GM19193 (cell line): ENCODE measurements around the gene GRIP1.

Experiments used
- POLR2A ChIP-seq: IDR thresholded peaks from 4 replicates; pipeline ENCODE4 v1.6.1; 2011; ENCODE audit not compliant: insufficient read depth, insufficient read length; ENCODE audit errors: extremely low read depth

Gene GRIP1

GRCh38 chr12:66674495-66675122 lies 4.3 kb downstream of the GRIP1 start:
- no peak for TF ChIP-seq POLR2A

GRCh38 chr12:66669541-66669940 lies 9.3 kb downstream of the GRIP1 start:
- TF ChIP-seq POLR2A, result no peak

- TF ChIP-seq POLR2A, result no peak
These were observed 10.6 kb downstream of the GRIP1 start for GRCh38 chr12:66668311-66668710.

GRCh38 chr12:66667906-66668305 lies 11.0 kb downstream of the GRIP1 start:
- TF ChIP-seq POLR2A, result no peak

- TF ChIP-seq POLR2A, result no peak
These were observed 12.4 kb downstream of the GRIP1 start for GRCh38 chr12:66666481-66666880.

- no peak for TF ChIP-seq POLR2A
These were observed 13.4 kb downstream of the GRIP1 start for GRCh38 chr12:66665435-66665985.

GRCh38 chr12:66664076-66664475 lies 14.8 kb downstream of the GRIP1 start:
- TF ChIP-seq POLR2A, result no peak

- no peak for TF ChIP-seq POLR2A
These were observed 15.3 kb downstream of the GRIP1 start for GRCh38 chr12:66663611-66664010.

GRCh38 chr12:66662729-66663128 lies 16.1 kb downstream of the GRIP1 start:
- no peak for TF ChIP-seq POLR2A

- TF ChIP-seq POLR2A, result no peak
These were observed 16.7 kb downstream of the GRIP1 start for GRCh38 chr12:66662179-66662578.

GRCh38 chr12:66661357-66661756 lies 17.5 kb downstream of the GRIP1 start:
- no peak for TF ChIP-seq POLR2A

GRCh38 chr12:66653796-66654195 lies 25.1 kb downstream of the GRIP1 start:
- TF ChIP-seq POLR2A, result no peak

- no peak for TF ChIP-seq POLR2A
These were observed 30.7 kb downstream of the GRIP1 start for GRCh38 chr12:66648033-66648735.

GRCh38 chr12:66647034-66647691 lies 31.7 kb downstream of the GRIP1 start:
- no peak for TF ChIP-seq POLR2A

GRCh38 chr12:66644151-66644550 lies 34.7 kb downstream of the GRIP1 start:
- TF ChIP-seq POLR2A, result no peak
